CD4-positive, alpha-beta T cell treated with Interleukin-15 for 4 hours (primary cell): ENCODE data around the gene STRN3.
"Not testable (repeated sequence)": the region's sequence is repeated elsewhere in the genome, so short reads cannot be mapped to it uniquely, and the experiment has no call there.

ENCODE experiments used
- DNase-seq: peaks from one replicate; pipeline ENCODE4 v3.0.0-alpha.2; 2020; ENCODE audit warnings: low spot score

The STRN3 gene

GRCh38 chr14:31000629-31001338 lies 25.4 kb downstream of the STRN3 start:
- DNase-seq: no peak

GRCh38 chr14:30999038-30999773 lies 27.0 kb downstream of the STRN3 start:
- DNase-seq: no peak

GRCh38 chr14:30998100-30998706 lies 28.0 kb downstream of the STRN3 start:
- DNase-seq: no peak

GRCh38 chr14:30996892-30997659 lies 29.1 kb downstream of the STRN3 start:
- no peak for DNase-seq

- DNase-seq: no peak
Measured at GRCh38 chr14:30995689-30996088, 30.5 kb downstream of the STRN3 start.

GRCh38 chr14:30994681-30995620 lies 31.2 kb downstream of the STRN3 start:
- DNase-seq: no peak

- DNase-seq: no peak
Measured at GRCh38 chr14:30993071-30993470, 33.1 kb downstream of the STRN3 start.

- no peak for DNase-seq
Measured at GRCh38 chr14:30991408-30991807, 34.8 kb downstream of the STRN3 start.

- DNase-seq: no peak
Measured at GRCh38 chr14:30990770-30991169, 35.4 kb downstream of the STRN3 start.

GRCh38 chr14:30988509-30988908 lies 37.7 kb downstream of the STRN3 start:
- no peak for DNase-seq

- DNase-seq: no peak
Measured at GRCh38 chr14:30985796-30986195, 40.4 kb downstream of the STRN3 start.

- DNase-seq: no peak
Measured at GRCh38 chr14:30983858-30984257, 42.3 kb downstream of the STRN3 start.

- DNase-seq: no peak
Measured at GRCh38 chr14:30982533-30982932, 43.6 kb downstream of the STRN3 start.

- DNase-seq: no peak
Measured at GRCh38 chr14:30980980-30981379, 45.2 kb downstream of the STRN3 start.

GRCh38 chr14:30980106-30980704 lies 46.0 kb downstream of the STRN3 start:
- DNase-seq: peak; percentile 70

- DNase-seq: no peak
Measured at GRCh38 chr14:30977752-30978151, 48.4 kb downstream of the STRN3 start.

GRCh38 chr14:30974628-30975027 lies 51.6 kb downstream of the STRN3 start:
- DNase-seq: no peak

- DNase-seq: no peak
Measured at GRCh38 chr14:30972882-30973582, 53.1 kb downstream of the STRN3 start.

GRCh38 chr14:30972036-30972732 lies 54.0 kb downstream of the STRN3 start:
- not testable (repeated sequence) for DNase-seq

- DNase-seq: no peak
Measured at GRCh38 chr14:30971586-30971985, 54.6 kb downstream of the STRN3 start.
